HL-60 (cell line): ENCODE measurements around the gene ANTXR1.

Experiments used
- DNase-seq, 2 experiments: peaks; one replicate each; pipeline ENCODE4 v3.0.0-alpha.2; 2010 to 2020; ENCODE audit warnings: low read depth in 1 of 2, low spot score in 1 of 2
- H3K27ac ChIP-seq: fragments of 250-450 bp; sonication (Bioruptor Pico); replicated peaks from 2 replicates; pipeline ENCODE4 v1.5.1; 2020; ENCODE audit warnings: mild to moderate bottlenecking, moderate library complexity
- H3K27me3 ChIP-seq: fragments of 250-450 bp; sonication (Bioruptor Pico); 2 replicates; pipeline ENCODE4 v1.5.1; 2021; ENCODE audit warnings: mild to moderate bottlenecking, moderate library complexity; ENCODE audit not compliant: insufficient read depth, poor library complexity, severe bottlenecking
- H3K4me3 ChIP-seq: replicated peaks from 2 replicates; pipeline ENCODE4 v1.5.1; 2011; ENCODE audit warnings: mild to moderate bottlenecking, control low read depth, low read length; ENCODE audit not compliant: insufficient read depth
- GABPA ChIP-seq: IDR thresholded peaks from 2 replicates; pipeline ENCODE4 v1.6.1; 2012; ENCODE audit warnings: low read depth
- POLR2AphosphoS5 ChIP-seq: IDR thresholded peaks from 2 replicates; pipeline ENCODE4 v1.6.1; 2012; ENCODE audit warnings: low read depth
- SPI1 ChIP-seq: IDR thresholded peaks from 2 replicates; pipeline ENCODE4 v1.6.1; 2012; ENCODE audit warnings: low read depth, mild to moderate bottlenecking, borderline replicate concordance
- TF ChIP-seq, protein P1 (sequence below): IDR thresholded peaks from one replicate; pipeline ENCODE4 v1.5.1; 2011; ENCODE audit warnings: low read length, control low read depth, inconsistent platforms; ENCODE audit not compliant: insufficient read depth
- TF ChIP-seq, protein P2 (sequence below): IDR thresholded peaks from 2 replicates; pipeline ENCODE4 v1.6.1; 2012; ENCODE audit warnings: low read depth; ENCODE audit not compliant: insufficient replicate concordance

The ANTXR1 gene

DNA sequence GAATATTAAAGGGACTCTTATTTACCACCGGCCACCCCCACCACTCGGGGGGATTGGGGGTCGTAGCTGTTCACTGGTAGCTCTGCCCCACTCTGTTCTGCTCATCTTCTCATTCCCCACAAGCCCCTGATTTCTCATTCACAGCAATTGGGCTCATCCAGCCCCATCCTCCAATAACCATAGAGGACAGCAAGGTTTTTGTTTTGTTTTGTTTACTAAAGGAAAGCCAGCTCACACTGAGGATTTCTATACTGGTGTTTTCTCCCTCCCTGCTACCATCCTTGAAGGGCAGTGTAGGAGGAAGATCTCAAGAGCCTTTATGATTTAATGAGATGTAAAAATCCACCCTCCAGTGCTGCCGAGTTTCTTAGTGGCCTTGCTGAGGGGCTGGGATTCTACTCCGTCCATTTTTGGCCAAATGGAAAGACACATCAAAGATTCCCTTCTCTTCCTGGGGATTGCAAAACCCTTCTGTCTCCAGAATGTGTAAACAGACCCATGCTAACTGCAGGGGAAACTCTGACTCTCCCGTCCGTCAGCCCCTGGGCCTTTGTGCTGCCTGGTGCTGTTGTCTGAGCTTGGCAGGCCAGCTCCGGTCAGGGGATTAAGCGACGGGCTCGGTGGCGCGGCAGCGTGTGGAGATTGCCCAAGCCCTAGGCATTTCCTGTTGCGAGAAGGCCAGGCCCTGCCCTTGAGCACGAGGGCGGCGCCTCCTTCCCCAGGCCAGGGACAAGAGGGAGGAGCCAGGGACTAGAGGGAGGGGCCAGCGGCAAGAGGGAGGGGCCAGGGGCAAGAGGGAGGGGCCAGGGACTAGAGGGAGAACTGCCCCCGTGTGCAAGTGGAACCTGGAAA lies 165.0 kb downstream of the ANTXR1 start:
- TF ChIP-seq, protein P1, sequence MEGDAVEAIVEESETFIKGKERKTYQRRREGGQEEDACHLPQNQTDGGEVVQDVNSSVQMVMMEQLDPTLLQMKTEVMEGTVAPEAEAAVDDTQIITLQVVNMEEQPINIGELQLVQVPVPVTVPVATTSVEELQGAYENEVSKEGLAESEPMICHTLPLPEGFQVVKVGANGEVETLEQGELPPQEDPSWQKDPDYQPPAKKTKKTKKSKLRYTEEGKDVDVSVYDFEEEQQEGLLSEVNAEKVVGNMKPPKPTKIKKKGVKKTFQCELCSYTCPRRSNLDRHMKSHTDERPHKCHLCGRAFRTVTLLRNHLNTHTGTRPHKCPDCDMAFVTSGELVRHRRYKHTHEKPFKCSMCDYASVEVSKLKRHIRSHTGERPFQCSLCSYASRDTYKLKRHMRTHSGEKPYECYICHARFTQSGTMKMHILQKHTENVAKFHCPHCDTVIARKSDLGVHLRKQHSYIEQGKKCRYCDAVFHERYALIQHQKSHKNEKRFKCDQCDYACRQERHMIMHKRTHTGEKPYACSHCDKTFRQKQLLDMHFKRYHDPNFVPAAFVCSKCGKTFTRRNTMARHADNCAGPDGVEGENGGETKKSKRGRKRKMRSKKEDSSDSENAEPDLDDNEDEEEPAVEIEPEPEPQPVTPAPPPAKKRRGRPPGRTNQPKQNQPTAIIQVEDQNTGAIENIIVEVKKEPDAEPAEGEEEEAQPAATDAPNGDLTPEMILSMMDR = no peak
- TF ChIP-seq SPI1 (peak; percentile 51; the same call in 1 of the 2 replicates), GABPA (no peak), POLR2AphosphoS5 (peak; percentile 94)
- TF ChIP-seq, protein P2, sequence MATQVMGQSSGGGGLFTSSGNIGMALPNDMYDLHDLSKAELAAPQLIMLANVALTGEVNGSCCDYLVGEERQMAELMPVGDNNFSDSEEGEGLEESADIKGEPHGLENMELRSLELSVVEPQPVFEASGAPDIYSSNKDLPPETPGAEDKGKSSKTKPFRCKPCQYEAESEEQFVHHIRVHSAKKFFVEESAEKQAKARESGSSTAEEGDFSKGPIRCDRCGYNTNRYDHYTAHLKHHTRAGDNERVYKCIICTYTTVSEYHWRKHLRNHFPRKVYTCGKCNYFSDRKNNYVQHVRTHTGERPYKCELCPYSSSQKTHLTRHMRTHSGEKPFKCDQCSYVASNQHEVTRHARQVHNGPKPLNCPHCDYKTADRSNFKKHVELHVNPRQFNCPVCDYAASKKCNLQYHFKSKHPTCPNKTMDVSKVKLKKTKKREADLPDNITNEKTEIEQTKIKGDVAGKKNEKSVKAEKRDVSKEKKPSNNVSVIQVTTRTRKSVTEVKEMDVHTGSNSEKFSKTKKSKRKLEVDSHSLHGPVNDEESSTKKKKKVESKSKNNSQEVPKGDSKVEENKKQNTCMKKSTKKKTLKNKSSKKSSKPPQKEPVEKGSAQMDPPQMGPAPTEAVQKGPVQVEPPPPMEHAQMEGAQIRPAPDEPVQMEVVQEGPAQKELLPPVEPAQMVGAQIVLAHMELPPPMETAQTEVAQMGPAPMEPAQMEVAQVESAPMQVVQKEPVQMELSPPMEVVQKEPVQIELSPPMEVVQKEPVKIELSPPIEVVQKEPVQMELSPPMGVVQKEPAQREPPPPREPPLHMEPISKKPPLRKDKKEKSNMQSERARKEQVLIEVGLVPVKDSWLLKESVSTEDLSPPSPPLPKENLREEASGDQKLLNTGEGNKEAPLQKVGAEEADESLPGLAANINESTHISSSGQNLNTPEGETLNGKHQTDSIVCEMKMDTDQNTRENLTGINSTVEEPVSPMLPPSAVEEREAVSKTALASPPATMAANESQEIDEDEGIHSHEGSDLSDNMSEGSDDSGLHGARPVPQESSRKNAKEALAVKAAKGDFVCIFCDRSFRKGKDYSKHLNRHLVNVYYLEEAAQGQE = no peak
- DNase-seq = peak; percentile 85 to 96
- 0 out of 2 replicates have a peak overlapping the region, but pooled peaks have one; percentile 8 for H3K4me3 ChIP-seq
- no peaks in the 10 kb centered on the region for H3K27me3 ChIP-seq
- H3K27ac ChIP-seq = peak overlapping the region; percentile 65

DNA sequence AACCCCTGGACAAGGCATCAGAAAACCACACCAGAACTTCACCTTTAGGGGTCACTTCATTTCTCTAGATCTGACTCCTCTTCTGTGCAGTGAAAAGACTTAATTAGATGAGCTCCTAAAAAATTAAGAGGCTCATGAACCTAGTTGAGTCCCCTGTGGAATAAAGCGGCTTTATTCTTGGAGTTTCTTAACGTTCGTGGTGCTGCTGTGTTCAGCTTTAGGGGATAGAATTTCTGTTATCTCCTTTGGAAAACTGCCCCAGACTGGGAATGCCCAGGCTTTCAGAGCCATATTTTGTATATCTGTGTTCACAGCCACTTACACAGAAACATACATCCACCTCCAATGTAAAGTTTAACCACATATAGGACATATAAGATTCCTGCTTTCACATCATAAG lies 165.8 kb downstream of the ANTXR1 start:
- TF ChIP-seq POLR2AphosphoS5 (no peak), SPI1 (no peak), GABPA (no peak)
- TF ChIP-seq, protein P1 = no peak
- TF ChIP-seq, protein P2 = no peak
- no peaks in the 10 kb centered on the region for H3K27me3 ChIP-seq
- peak overlapping the region; percentile 11; the same call in 1 of the 2 replicates for H3K27ac ChIP-seq
- DNase-seq = no peak
- no peak overlapping the region for H3K4me3 ChIP-seq

DNA sequence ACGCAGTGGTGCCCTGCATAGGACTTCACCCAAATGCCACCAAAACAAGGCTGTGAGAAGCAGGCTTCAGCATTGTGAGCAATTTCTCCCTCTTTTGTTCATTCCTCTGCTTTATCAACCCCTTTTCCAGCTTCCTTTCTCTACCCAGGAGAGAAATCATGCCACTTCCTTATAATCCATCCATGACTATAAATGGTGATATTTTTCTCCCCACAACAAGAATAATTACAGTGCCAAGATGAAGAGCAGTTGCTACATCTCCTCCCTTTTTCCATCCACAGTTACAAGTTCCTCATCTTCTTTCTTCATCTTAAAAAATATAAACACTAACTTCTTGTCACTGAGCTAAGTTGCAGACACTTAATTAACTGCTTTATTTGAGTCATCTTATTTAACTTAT lies 167.2 kb downstream of the ANTXR1 start:
- peak in 1 of 2 experiments; percentile 13 for DNase-seq
- H3K27ac ChIP-seq = peak overlapping the region; percentile 32; the same call in 1 of the 2 replicates
- no peaks in the 10 kb centered on the region for H3K27me3 ChIP-seq
- TF ChIP-seq SPI1 = peak; percentile 86
- TF ChIP-seq POLR2AphosphoS5 = no peak
- no peak overlapping the region for H3K4me3 ChIP-seq

DNA sequence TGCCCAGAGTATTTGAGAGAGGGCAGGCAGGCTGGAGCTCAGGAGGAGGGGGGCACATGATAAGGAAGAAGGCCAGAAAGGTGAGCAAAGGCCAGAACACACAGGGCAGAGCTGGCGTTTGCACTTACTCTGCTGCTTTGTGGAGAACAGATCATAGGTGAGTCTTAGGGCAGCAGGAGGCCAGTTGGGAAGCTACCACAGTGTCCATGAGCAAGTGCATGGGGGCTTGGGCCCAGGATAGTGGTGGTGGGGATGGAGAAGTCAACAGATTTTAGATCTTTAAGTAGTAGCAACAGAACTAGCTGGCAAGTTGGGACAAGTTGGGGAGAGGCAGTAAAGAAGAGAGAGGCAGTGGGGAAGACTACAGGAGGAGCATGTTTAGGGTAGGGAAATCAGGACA lies 168.0 kb downstream of the ANTXR1 start:
- H3K27ac ChIP-seq = peak overlapping the region; percentile 32; the same call in 1 of the 2 replicates
- H3K4me3 ChIP-seq = no peak overlapping the region

More for the DNA sequence above, 168.0 kb downstream of the ANTXR1 start:
- no peak for DNase-seq
- TF ChIP-seq SPI1 (no peak), GABPA (no peak)
- TF ChIP-seq, protein P2 = no peak
- TF ChIP-seq, protein P1 = no peak
- no peaks in the 10 kb centered on the region for H3K27me3 ChIP-seq
